NCI-H1436 treated with DMSO at 0.1 percent for 48 hours (cell line): ENCODE measurements around the gene PPP3R1.

ENCODE experiments used
- DNase-seq: peaks from one replicate; lab custom pipeline; 2025; lab: John Stamatoyannopoulos, UW

The PPP3R1 gene, protein sequence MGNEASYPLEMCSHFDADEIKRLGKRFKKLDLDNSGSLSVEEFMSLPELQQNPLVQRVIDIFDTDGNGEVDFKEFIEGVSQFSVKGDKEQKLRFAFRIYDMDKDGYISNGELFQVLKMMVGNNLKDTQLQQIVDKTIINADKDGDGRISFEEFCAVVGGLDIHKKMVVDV

DNA sequence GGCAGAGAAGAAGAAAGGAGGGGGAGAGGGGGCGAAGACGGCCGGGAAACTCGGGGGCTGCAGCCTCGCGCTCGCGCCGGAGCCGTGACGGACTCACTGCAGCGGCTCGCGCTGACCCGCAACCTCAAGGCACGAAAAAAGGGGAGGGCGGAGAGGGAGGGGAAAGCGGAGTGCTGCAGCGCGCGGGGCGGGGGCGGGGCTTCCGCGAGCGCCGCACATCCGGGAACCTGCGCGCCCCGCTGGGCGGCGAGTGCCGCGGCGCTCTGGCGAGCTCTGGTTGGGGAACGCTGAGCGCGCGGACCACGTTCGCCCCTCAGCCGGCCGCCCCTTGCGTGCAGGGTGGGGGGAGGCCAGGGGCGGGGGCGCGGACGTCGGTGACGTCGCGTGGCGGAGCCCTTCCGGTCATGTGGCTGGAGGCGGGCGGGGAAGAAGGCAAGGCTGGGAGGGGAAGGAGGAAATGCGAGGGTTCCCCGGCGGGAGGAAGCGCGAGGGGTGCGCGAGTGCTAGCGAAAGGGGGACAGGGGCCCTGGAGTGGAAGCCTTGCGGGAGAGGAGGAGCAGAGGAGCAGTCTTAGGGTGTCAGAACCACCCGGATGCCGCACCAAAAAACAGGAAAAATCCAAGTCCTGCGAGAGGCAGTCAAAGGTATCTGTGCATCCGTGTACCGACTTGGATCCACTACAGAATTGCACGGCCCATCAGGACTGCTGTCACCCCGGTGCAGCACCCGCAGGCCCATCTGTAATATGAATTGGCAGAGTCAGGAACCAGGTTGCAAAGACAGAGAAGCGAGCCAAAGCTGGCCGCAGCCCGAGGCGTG is at the start of gene PPP3R1:
PPP3R1 (minus strand) TSS at position 133 of the 819 bp plus-strand sequence. CDS start 405 bp downstream, outside the sequence.
- peak; percentile 49 for DNase-seq

DNA sequence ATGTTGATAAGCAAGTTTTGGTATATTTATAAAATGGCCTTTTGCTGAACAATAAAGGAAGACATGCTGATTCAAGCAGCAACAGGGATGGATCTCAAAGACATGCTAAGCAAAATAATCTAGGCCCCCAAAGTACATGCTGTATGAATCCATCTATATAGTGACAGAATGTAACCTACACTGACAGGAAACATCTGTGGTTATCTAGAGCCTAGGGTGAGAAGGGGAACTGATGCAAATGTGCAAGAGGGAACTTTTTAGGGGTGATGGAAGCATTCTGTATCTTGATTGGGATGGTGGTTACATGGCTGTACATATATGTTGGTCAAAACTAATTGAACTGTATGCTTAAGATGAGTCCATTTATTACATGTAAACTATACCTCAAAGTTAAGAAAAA is 43.2 kb upstream of the PPP3R1 start:
- no peak for DNase-seq

DNA sequence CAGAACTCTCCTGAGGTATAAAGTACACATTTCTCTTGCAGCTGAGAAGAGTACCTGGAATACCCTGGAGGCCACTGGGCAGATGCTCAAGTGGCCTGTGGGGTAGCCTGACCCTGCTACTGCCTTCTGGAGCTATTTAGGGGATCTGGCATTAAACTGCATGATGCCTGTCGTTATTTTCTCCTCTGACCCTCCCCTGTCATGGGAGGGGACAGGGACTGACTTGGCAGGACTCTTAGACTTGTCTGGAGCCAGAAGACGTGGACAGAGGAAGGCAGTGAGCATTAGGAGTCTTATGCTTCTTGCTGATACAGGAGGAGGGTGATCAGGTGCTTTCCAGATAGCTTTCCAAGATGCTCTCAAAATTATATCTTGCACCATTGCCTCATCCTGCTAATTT is 42.6 kb upstream of the PPP3R1 start:
- no peak for DNase-seq

DNA sequence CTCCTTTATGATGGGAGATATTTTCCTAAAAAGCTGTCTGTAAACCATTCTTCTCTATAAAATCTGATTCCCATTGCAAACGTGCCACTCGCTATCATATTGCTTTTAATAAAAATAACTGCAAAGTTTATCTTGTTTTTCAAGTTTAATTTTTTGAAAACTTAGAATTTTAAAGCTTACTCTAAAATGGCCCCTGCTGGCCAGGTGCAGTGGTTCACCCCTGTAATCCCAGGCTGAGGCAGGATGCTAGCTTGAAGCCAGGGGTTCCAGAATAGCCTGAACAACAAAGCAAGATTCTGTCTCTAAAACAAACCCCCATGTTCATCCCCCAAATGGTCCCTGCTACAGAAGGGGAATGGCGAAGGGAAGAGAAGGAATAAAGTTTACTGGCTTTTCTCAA is 41.9 kb upstream of the PPP3R1 start:
- DNase-seq, result no peak

GRCh38 chr2:68293755-68294154 is 41.4 kb upstream of the PPP3R1 start:
- DNase-seq, result no peak

DNA sequence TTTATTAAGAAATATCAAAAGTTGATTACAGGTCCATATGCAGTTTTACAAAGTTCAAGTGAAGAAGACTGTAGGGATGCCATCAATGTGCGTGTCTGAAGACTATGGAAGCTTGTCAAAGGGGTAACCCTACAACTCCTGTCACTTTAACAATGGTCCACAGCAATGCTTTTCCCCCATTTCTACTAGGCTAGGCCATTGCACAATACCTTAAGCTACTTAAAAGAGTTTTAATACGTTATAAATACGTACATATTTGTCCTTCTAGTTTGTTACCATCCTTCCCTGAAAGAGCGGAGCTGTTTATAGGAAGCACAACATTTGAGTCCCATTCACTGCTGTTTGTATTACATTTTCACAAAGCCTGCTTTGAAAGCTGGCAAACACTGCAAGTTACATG is 40.7 kb upstream of the PPP3R1 start:
- DNase-seq, result no peak

DNA sequence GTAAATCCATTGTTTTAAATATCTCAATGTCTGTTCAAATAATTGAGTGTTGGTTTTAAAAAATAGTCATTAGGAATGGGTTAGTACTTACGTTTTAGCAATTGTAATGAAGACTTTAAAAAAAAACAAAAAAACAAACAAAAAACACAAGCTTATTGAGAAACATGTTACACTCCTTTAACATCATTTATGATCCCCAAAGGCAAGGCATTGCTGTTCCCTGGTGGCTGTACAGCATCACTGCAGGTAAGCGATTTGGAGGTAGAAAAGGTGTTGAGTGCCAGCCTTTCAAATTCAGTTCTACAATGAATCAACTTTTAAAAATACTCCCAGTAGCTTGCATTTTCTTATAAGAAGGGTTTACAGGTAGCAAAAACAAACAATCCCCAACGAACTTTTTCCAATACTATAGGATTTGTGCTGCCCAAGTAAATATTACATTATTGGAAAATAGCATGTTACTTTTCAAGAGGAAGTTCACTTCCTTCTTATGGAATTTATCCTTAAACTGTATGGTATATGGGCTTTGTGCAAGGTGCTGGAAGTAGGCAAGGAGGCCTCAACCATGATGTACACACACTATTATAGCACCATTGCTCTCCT is 39.9 kb upstream of the PPP3R1 start:
- no peak for DNase-seq

DNA sequence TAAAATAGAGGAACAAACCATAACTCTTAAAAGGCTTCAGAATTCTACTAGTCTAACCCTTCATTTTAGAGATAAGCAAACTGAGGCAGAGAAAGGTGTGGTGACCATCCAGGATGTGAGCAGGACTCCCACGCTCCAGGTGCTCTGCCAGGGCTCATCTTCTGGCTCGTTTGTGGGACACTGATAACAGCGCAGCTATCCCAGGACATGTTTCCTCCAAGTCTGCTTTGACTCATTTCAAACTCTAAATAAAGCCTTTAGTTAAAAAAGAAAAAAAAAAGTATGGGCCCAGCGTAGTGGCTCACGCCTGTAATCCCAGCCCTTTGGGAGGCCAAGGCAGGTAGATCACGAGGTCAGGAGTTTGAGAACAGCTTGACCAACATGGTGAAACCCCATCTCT is 39.0 kb upstream of the PPP3R1 start:
- no peak for DNase-seq

- no peak for DNase-seq
These were observed 38.6 kb upstream of the PPP3R1 start for GRCh38 chr2:68290901-68291300.

DNA sequence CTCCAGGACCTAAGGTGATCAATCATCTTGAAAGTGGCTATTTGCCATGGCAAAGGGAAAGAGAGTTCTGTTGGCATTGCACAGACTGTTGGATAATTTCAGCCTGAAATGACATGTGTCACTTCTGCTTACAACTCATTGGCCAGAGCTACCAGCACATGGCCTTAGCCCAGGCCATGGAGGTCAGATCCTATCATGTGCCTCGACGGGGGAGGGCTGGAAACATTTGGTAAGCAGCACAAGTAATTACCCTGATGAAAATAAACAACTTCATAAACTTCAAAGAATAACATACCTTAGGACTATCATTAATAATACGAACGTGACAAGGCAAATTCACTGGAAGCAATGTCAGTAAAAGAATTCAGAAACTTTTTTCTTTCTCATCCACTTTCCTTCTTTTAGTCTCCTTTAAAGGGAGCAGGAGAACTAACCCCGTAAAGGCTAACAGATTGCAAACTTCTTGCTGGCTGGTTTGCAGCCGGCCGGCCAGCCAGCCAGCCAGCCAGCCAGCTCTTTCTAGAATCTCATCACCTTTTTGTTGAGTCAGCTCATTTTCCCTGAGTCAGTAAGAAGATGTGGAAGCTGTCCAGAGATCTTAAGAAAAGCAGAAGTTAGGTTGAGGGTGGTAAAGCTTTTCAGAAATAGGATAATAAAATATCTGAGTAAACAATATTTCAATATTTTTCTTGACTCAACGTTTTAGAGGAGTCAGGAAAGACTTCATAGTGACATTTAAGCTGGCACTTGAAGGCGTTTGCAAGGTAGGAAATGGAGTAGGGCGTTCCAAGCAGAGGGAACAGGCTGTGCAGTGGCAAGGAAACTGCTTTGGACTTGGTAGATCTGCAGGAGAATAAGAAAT is 35.5 kb upstream of the PPP3R1 start:
- no peak for DNase-seq

DNA sequence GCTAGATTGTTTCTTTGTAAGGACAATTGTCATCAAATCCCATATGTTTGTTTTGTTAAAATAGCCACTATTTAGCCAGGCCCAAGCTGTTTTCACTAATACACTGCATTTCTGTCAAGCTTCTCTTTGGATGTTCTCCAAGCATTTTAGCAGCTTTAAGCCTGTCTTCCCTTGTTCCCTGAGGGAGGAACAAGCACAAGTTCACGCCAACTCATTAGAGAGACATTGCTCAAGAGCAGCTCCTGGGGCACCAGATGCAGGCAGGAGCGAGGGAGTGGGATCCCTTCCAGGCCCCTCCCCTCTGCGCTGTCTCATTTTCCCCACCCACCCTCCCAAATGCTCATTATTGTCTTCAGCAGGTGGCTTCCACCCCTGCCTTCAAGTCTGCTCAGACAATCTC is 32.6 kb upstream of the PPP3R1 start:
- DNase-seq, result no peak

- DNase-seq, result no peak
These were observed 31.1 kb upstream of the PPP3R1 start for GRCh38 chr2:68283419-68283812.

- no peak for DNase-seq
These were observed 30.6 kb upstream of the PPP3R1 start for GRCh38 chr2:68282811-68283418.

- no peak for DNase-seq
These were observed 28.5 kb upstream of the PPP3R1 start for GRCh38 chr2:68280796-68281195.

- DNase-seq, result no peak
These were observed 28.0 kb upstream of the PPP3R1 start for GRCh38 chr2:68280348-68280747.

DNA sequence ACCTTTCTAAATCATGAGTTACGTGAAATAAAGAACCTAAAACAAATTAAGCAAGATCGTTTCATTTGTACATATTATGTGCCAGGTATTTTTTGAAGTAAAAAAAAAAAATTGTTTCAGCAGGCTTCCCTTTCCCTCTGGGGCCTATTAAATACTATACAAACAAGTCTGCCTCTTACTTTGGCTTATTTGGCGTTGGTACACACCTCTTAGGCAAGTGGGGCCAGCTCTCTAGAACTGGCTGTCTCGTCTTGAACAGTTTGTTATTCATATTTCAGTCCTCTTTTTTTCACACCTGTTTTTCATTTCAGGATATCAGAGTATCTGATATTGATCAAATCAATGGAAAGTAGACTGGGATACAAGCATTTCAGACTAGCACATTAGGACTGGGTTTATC is 27.4 kb upstream of the PPP3R1 start:
- DNase-seq, result peak; percentile 75

DNA sequence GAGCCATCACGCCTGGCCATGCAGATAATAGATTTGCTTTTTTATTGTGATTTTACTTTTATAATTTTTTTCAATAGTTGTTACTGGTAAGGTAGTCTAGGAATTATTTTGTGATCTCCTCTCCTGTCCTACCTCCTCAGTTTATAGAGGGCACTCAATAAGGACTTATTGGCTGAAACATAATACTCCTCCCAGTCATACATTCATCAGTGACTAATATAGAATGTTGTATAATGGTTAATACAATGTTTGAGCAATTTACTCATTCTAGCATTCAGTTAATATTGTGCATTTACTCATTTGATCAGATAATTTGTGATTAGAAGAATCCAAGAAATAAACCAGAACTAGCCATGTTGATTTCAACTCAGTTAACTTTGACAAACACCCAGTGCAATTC is 25.8 kb upstream of the PPP3R1 start:
- DNase-seq, result no peak

GRCh38 chr2:68274022-68274421 is 21.7 kb upstream of the PPP3R1 start:
- DNase-seq, result no peak

GRCh38 chr2:68272246-68272994 is 20.1 kb upstream of the PPP3R1 start:
- DNase-seq, result no peak

GRCh38 chr2:68266655-68267054 is 14.3 kb upstream of the PPP3R1 start:
- no peak for DNase-seq

DNA sequence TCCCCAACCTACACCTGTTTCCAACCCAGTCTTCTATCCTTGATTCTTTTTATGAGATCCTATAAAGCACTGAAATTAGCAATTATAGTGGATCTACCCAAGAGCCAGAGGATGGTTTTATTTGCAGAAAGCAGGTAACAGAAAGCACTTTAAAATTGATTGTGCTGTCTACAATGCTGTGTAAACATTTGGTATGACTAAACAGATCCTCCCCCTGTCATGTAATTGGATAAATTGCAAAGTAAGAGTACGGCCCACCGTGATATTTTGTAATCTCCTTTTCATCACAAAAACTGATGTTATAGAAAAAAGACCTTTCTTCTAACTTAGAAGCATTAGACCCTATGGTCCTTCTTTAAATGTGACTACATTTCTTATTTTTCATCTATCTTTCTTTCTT is 11.3 kb upstream of the PPP3R1 start:
- DNase-seq, result peak; percentile 64
